Femur (tissue), 1 donor: ENCODE data around the gene IL3.

Source experiments
- DNase-seq: peaks from one replicate; pipeline ENCODE4 v3.0.0-alpha.2; 2017

IL3 gene

GRCh38 chr5:132074091-132074771 is 13.8 kb downstream of the IL3 start:
- no peak for DNase-seq

GRCh38 chr5:132074772-132075718 is 14.6 kb downstream of the IL3 start:
- no peak for DNase-seq

GRCh38 chr5:132075719-132076077 is 15.2 kb downstream of the IL3 start:
- DNase-seq, result no peak

GRCh38 chr5:132076202-132076830 is 15.9 kb downstream of the IL3 start:
- DNase-seq, result no peak

- no peak for DNase-seq
These were observed 16.5 kb downstream of the IL3 start for GRCh38 chr5:132076983-132077382.

- no peak for DNase-seq
These were observed 18.6 kb downstream of the IL3 start for GRCh38 chr5:132079081-132079480.

- DNase-seq, result no peak
These were observed 19.2 kb downstream of the IL3 start for GRCh38 chr5:132079619-132080018.

- no peak for DNase-seq
These were observed 20.1 kb downstream of the IL3 start for GRCh38 chr5:132080595-132080994.

- no peak for DNase-seq
These were observed 21.0 kb downstream of the IL3 start for GRCh38 chr5:132081458-132081857.

GRCh38 chr5:132082329-132083023 is 22.0 kb downstream of the IL3 start:
- DNase-seq, result no peak

GRCh38 chr5:132083071-132083678 is 22.7 kb downstream of the IL3 start:
- DNase-seq, result no peak

- DNase-seq, result no peak
These were observed 25.2 kb downstream of the IL3 start for GRCh38 chr5:132085686-132086085.

GRCh38 chr5:132086277-132086794 is 25.9 kb downstream of the IL3 start:
- DNase-seq, result peak; percentile 64

GRCh38 chr5:132087176-132087575 is 26.7 kb downstream of the IL3 start:
- DNase-seq, result no peak

GRCh38 chr5:132087661-132088060 is 27.2 kb downstream of the IL3 start:
- no peak for DNase-seq

GRCh38 chr5:132089363-132089762 is 28.9 kb downstream of the IL3 start:
- DNase-seq, result no peak

GRCh38 chr5:132090107-132090506 is 29.7 kb downstream of the IL3 start:
- no peak for DNase-seq

GRCh38 chr5:132093271-132093670 is 32.8 kb downstream of the IL3 start:
- no peak for DNase-seq

GRCh38 chr5:132094393-132095076 is 34.1 kb downstream of the IL3 start:
- DNase-seq, result peak; percentile 8

- no peak for DNase-seq
These were observed 34.6 kb downstream of the IL3 start for GRCh38 chr5:132095077-132095410.

- DNase-seq, result peak; percentile 12
These were observed 35.0 kb downstream of the IL3 start for GRCh38 chr5:132095424-132095972.

GRCh38 chr5:132096904-132097303 is 36.4 kb downstream of the IL3 start:
- no peak for DNase-seq
